Panc1 (cell line): Measurements from ENCODE around the gene BTBD9.

Source experiments
- CTCF ChIP-seq: fragments of 450-650 bp; IDR thresholded peaks from 2 replicates; pipeline ENCODE4 v1.5.1; 2017; ENCODE audit warnings: mild to moderate bottlenecking
- POLR2AphosphoS5 ChIP-seq: IDR thresholded peaks from 2 replicates; pipeline ENCODE4 v1.6.1; 2012; ENCODE audit warnings: mild to moderate bottlenecking, low read depth, low read length, moderate library complexity
- REST ChIP-seq, 2 experiments: IDR thresholded peaks; 2 replicates each; pipeline ENCODE4 v1.6.1; 2011 to 2012; ENCODE audit warnings: low read depth in 2 of 2, control low read depth in 1 of 2, low read length in 1 of 2, mild to moderate bottlenecking in 1 of 2, moderate library complexity in 1 of 2; ENCODE audit not compliant: insufficient read depth in 1 of 2

- TF ChIP-seq CTCF (no peak), REST (IDR thresholded peaks at IDR 0.05; ENCODE audit: insufficient read depth in 1 of 2, low read depth in 2 of 2, low read length in 1 of 2) (no peak), POLR2AphosphoS5 (no peak)
Observed at GRCh38 chr6:38150021-38150420, 489.7 kb downstream of the BTBD9 start.
